ENCODE results near the gene ADCY9.

- TF ChIP-seq POLR2A (IDR thresholded peaks at IDR 0.05; ENCODE audit: low read depth, low read length) (no peak), SPI1 (IDR thresholded peaks at IDR 0.05; ENCODE audit: low read depth, low read length) (peak; percentile 65)
Measured at GRCh38 chr16:4142268-4142667, 26.0 kb upstream of the ADCY9 start.

All from GM12891 (cell line).